Activated T-cell treated with anti-CD3 and anti-CD28 coated beads for 1 hour (primary cell): ENCODE measurements around the gene C6.
"Not testable (repeated sequence)": the region's sequence is repeated elsewhere in the genome, so short reads cannot be mapped to it uniquely, and the experiment has no call there.

Experiments
- DNase-seq: peaks from one replicate; pipeline ENCODE4 v3.0.0-alpha.2; 2020; ENCODE audit warnings: low read depth

Gene C6

DNA sequence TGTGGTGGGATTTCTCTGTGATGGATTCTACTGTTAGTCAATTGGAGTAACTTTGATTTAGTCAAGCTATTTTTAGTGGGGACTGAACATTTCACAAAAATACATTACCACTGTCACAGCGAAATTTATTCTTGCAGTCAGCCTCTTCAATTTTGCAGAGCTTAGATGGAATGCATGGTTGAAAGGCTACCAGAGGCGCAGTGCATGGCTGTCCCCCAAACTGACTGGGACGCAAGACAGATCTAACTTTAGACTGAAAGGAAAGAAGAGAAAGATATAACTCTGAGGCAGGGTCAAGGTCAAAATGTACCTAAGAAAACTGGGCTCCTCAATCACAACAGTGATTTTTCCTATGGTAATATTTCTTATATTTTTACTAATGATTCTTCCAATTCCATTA is 13.7 kb downstream of the C6 start:
- DNase-seq, result no peak

DNA sequence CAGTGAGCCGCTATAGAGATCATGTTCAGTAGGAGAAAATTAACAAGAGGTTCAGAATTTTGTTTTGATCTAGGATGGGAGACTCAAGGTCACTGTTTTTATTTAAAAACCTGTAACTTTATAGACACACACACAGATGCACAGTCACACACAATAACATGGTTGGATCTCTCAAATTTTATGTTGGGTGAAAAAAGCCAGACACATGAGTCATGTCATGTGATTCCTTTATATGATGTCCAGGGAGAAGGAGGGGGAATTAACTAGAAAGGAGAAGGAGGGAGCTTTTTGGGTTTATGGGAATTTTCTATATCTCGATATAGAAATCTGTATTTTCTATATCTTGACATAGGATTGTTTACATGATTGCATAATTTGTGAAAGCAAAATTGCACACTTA is 17.1 kb downstream of the C6 start:
- DNase-seq, result no peak

DNA sequence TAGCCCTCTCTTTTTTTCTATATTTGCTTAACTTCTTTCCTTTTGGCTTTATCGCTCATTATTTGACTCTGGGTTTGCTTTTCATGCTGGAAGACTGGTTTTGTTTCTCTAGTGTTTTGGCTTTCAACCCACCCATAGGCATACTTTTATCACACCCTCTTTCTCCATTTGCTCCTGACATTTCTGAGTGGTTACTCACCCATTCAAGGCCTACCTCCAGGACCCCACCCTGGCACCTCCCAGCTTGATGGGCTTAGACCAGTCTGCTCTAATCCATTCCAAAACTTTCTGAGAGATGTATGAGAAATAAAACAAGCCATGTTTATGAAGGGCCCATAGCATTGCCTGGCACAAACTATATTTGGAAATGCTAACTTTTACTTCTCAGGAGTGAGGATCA is 18.1 kb downstream of the C6 start:
- DNase-seq, result no peak

DNA sequence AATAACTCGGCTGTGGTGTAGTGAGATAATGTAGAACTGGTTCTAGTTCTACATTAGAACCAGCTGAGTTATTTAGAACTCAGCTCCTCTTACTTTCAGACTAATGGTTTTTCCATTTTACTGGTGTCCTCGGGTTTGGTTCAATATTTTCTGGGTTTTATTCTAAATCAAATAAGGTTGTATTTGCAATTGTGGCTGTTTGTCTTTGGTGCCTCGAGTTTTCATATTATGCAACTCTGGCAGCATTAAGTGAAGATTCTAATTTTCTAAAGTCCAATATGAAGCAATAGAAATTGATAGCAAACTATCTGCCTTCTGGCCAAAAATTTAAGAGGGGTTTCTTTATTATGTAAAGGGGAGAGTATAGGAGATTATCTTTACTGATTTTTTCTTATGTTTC is 19.0 kb downstream of the C6 start:
- DNase-seq, result no peak

DNA sequence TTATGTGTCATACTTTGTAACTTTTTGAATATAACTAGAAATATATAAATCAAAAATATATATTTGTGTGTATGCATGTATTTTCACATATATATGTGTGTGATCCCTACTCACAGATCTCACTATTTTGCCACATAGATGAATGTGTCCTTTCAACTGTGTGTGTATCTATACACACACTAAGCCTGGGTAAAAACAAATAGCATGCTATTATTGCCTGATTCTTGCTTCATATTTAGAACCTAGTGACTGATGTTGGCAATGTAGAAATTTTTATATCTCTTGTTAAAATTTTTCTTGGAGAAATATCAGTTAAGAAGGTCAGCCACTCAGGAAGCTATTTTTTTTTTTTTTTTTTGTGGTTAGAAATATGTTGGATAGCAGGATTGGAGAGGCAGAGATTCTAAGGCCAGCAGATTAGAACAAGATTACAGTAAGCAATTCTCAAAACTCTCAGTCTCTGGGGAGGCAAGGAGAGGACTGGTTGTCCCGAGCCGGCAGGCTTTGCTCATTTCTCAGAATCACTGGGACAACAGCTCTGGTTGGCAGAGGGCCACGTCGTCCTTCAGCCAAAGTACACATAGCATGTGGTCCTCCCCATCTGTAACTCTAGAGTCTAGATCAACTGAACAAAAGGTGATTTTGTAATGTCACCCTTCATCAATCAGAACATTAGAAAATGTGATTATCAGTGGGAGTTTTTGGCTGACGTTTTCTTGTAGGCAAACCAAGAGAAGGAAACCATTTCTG is 19.7 kb downstream of the C6 start:
- no peak for DNase-seq

DNA sequence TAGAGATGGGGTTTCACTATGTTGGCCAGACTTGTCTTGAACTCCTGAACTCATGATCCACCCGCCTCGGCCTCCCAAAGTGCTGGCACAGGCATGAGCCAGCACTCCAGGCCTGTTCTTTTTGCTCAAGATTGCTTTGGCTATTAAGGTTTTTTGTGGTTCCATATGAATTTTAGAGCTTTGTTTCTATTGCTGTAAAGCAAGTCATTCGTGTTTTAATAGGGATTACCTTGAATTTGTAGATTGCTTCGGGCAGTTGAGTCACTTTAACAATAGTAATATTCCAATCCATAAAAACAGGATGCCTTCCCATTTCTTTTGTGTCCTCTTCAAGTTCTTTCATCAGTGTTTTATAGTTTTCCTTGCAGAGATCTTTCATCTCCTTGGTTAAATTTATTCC is 22.1 kb downstream of the C6 start:
- no peak for DNase-seq

DNA sequence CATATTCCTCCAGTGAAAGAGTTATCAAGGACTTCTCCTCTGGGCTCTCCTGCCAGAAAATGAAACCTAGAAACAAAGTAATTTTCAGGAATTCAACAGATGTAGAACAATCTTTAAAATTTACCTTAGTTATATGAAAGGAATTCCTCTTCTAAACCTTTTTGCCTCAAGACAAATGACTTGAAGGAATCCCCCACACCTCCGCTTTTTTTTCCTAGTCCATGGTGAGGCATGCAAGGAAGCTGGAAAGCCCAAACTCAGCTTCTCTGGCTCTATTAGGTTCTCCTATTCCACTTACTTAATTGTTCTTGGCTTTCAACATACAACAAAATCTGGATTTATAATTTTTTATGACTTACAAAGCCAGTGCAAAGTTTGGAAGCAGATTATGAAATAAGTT is 27.2 kb downstream of the C6 start:
- no peak for DNase-seq

DNA sequence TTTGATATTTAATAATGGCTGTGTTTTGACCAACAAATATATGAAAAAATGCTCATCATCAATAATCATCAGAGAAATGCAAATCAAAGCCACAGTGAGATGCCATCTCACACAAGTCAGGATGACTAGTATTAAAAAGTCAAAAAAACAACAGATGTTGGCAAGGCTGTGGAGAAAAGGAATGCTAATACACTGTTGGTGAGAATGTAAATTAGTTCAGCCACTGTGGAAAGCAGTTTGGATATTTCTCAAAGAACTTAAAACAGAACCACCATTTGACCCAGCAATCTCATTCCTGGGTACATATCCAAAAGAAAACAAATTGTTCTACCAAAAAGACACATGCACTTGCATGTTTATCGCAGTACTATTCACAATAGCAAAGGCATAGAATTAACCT is 30.0 kb downstream of the C6 start:
- not testable (repeated sequence) for DNase-seq

DNA sequence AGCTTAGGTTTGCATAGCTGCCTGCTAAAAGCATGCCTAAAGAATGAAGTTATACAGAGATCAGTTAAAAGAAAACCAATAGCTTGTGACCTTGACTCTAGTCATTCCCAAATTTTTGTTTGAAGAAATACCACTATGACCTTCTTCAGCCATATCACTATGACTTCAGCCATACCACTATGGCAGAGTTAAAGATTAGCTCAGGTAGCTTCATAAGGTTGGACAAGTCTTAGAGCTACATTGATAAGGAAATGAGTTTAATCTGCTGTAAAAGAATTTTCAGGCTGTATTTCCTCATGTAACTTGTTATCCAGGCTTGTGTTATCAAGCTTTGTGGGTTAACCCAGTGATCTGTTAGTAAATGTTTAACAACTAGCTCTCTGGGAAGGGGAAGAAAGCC is 30.7 kb downstream of the C6 start:
- DNase-seq, result no peak

DNA sequence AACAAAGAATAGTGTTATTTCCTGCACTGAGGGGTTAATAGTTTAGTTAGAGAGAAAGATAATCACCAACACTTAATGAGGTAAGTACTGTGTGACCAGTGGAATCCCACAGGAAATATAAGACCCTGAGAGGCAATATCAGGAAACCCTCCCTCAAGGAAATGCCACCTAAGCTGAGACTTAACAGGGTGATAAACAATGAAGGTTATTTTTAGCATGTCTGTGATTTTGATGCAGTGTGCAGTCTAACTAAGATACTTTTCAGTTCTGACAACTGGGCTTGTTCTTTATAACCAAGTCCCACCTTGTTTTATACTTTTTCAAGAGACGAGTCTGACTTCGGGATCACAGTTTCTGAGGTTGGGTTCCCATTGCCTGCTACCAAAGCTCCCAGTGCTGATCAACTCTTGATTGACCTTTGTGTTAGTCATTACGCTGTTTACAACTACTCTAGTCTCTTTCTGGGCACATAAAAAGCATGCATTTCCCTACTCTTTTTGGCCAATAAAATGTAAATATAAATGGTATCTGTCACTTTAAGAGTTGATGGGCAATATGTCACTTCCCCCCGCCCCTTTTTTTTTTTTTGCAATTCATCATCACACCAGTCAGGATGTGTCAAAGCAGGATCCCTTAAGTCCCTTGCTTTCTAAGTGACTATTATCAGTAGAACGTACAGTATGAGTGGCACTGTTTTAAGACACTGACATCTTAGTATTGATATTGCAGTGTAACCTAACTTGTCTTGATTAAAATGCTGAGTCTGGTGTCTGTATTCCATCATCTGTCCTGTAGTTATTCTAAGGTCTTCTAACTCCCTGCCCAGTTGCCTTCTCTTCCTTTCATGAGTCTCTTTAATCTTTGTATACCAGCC is 31.4 kb downstream of the C6 start:
- DNase-seq, result no peak

DNA sequence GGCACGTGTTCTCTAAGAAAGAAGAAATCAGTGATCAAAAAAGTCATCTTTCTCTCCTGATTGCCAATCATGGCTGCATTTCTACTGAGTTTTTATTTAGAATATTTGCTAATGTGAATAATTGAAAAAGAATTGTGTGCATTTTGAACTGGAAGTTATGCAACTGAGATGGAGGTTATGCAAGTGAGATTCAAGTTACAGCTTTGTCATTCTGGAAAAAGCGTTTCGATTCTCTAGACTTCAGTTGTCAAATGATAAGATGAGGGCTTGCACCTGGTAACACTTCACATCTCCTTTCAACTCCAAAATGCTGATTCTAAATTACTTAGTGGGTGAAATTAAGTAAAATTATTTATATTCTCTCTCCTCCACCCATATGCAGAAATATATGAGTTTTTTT is 36.4 kb downstream of the C6 start:
- no peak for DNase-seq

DNA sequence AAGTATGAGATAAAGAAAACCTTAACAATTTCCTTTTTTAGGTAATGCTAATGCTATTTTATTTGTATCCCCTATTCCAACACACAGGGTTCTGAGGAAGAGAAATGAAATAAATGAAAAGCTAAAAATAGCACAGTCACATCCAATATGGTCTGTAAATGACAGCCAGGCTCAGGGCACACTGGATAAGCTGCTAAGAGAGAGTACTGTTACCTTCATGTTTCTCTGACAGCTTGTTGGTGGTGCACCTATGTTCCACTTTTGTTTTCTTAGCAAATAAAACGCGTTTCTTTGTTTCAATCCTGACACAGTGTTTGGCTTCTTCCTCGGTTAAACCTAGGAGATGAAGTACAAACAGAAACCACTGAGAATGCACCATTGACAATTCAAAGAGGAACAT is 41.3 kb downstream of the C6 start:
- no peak for DNase-seq

DNA sequence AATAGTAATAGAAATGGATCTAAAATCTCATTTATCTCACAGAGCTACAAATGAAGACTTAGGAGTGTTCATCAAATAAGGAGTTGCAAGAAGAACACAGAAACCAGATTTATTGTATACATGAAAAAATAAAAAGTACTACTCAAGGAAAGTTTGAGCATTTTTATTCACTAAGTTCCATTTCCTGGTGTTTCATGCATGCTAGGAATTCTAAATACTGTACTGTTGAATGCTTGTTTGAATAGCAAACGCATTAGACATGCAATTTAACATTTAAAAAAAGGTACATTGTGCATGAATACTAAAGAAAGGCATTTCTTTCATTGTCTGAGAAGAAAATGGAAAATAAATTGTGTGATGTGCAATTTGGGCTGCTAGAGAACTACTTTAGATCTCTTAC is 52.1 kb downstream of the C6 start:
- DNase-seq, result no peak

DNA sequence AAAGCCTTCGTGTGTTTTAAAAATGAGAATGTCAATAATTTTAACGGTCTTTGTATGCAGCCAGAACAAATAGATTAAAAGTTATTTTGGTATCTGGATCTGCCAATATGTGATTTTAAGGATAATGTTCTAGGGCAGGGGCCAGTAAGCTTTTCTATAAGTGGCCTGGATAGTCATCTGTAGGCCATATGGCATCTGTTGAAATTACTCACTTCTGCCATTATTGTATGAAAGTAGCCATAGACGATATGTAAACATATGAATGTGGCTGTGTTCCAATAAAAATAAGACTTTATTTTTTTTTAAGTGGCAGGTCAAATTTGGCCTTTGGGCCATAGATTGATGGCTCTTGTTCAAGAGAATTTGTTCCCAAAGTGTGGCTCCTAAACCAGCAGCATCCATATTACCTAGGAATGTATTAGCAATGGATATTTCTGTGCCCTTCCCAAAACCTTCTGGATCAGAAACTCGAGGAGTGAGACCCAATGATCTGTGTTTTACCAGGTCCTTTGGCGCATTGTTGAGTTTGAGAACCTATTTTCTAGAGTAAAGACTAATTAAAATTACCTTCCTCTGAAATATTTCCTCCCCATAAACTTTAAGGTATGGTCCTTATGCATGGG is 55.9 kb downstream of the C6 start:
- no peak for DNase-seq

DNA sequence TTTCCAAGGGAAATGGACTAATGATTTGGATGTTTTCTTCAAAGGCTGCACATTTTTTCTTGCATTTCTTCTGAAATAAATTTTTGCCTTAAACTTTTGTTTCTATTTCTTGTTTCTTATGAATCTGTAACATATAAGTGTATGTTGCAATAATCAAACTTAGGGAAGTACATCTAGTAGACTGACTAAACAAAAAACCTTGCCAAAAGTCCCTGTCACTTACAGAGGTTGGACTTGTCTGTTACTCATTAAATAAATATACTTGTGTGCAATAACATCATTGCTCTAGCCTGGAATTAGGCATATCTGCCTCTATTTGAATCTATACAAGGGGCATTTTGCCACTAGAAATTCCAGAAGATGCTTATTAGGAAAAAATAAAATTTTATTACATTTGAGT is 56.6 kb downstream of the C6 start:
- no peak for DNase-seq

DNA sequence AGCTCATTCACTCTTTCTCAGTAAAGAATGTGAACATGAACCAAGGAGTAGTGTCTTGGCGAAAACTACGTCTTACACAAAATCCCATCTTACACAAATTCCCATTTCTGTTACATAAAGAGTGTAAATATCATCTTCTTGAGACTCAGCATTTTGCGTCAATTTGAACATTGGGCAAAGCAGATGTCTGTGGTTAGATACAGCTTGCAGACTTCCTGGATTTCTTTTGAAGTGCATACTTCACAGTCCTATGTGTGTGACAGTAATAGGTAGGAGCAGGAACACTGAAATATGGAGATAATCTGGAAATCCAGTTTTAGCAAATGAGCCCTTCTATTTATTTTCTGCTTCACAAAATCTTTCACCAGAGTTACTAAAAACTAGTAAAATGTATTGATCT is 58.8 kb downstream of the C6 start:
- no peak for DNase-seq

DNA sequence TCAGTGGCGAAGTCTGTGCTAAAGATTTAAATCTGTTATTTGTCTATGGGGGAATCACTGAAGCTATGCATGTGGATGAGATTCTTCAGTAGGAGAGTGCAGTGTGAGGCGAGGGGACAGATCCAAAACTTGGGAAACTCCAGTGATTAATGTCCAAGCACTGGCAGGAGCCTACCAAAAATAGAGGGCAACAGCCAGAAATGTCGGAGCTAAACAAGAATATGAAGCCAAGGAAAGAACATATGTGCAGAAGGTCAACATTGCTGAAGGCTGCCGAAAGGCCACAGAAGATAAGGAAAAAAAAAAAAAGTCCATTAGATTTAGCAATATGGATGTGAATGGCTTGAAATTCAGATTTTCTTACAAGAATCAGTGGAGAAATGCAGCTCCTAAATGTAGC is 61.8 kb downstream of the C6 start:
- no peak for DNase-seq

DNA sequence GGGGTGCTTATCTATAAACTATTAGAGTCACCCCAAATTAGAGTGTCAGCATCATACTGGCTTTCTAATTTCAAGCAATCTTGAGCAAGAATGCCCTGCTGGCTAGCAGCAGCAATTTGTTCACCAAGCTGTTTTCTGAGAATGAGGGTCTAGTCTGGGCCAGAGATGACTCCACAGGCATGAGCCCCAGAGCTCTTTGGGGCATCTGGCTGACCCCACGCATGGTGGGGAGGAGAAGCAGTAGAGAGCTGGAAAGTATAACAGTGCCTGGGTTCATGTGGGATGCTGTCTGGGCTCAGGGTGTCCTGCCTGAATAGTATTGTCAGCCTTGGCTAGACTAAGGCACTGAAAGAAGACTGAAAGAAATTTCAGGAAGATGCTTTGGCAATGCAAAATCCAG is 64.9 kb downstream of the C6 start:
- DNase-seq, result no peak

DNA sequence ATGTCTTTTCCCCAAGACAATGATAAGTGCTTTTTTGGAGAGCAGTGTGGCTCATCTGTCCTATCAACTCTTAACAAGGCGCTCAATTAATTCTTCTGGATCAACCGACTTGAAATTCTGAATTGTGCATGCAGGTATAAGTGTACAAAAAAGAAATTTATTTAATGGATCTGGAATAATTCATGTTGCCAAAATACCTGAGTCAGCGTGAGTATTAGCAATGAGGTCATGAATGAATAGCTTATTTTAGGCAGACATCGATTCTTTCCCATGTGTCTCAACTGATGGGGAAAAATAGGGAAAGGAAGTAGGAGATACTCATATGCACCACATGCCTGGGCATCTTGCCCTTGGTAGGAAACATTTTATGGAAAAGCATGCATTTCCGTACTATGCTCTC is 68.0 kb downstream of the C6 start:
- DNase-seq, result no peak

DNA sequence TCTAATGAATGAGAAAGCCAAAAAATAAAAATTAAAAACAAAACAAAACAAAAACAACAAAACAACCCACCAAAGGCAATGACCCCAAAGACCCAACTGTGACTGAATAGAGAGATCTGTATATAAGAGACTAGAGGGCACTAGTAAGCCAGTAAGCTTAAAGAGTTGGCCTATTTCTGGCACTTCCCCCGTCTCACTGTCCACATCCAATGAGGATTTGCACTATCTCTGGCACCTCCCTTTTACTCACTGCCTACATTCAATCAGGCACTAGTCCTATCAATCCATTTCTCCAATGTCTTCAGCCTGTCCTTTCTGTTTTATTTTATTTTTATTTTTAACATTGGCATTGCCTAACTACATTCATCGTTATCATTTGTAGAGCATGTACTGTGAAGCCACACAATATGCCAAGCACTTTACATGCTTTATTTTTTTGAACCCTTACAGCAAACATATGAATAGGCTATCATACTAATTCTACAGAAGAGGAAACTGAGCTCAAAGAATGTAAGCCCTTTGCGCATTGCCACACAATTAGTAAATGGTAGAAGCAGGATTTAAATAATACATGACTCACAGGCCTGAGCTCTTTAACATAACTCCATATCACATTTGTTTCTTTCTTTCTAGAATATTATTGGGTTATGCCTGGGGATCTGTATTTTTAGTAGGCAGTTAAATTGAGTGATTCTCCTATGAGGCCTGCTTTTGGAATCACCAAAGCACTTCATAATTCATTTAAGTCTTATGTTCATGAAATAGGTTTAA is 70.0 kb downstream of the C6 start:
- DNase-seq, result no peak

DNA sequence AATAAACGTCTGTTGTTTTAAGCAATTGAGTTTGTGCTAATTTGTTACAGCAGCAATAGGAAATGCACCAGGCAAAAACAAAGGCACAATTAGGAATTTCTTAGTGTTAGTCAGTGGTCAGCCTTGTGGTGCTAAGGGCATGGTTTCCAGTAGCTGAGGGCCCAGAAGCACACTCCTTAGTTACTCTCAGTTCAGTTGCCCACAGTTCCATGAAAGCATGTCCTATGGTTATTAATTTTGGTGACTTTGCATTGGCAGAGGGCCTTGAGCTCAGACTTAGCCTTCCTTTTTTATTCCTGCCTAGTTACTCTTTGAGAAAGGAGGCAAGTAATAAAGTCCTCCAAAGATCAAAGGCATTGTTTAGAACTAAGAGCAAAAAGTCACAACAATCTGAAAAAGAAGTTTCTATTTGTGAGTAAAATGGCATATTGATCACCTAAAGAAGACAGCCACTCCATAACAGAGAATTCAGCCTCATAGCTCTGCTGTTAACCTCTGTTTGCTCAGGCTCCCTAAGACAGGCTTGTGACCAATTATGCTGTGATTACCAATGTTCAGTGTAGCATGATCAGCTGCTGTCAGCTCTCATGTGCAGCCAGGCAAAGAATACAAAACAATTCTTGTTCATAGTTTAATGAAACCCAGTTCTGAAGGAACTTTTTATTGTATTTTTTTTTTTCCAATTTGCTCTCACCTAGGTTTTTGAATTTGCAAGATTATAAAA is 85.2 kb downstream of the C6 start:
- DNase-seq, result no peak

DNA sequence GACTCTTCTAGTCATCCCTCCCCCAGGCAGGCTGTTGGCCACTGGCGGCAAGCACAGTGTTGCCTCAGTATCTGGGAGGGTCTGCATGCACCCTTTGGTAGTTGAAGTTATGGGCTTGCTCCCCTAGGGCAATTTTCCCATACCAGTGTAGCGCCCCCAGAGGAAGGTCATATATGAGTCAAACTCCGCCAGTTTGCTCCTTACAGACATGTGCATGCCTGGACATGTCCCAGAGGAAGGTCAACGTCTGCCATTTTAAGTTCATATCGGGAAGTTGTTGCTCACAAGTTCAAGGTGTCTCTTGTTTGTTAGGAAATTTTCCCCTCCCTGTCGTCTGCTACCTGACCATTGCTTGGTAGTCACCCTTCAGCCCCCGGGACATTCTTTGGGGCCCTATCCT is 90.9 kb downstream of the C6 start:
- no peak for DNase-seq
